Measurements from ENCODE around the gene GHR.

GHR gene

DNA sequence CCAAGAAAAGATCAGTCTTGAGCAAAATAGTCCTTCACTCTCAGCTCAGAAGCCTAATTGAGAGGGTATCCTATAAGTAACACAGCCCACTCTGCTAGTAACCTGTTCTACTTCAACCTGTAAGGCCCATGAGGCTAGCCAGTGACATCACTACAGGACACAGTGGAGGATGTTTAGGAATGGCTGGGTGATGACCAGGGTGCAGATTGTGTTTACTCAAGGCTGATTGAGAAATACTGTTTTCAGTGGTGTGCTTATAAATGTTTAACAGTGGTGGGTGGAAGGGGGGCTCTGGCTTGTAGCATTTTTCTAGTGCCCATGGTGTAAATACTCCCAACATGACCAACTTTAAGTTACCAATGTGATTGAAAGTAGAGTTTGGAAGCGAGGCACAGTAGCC lies 173.6 kb downstream of the GHR start:
- Histone ChIP-seq H3K4me3 (replicated peaks; ENCODE audit: insufficient read depth, low read length) (no peak overlapping the region), H3K27me3 (ENCODE audit: insufficient read depth, poor library complexity, severe bottlenecking) (no peaks in the 10 kb centered on the region), H3K27ac (replicated peaks) (no peak overlapping the region)
- no peak for TF ChIP-seq CTCF (IDR thresholded peaks at IDR 0.05; ENCODE audit: insufficient read depth, low read length)
- no peak for TF ChIP-seq GABPA (IDR thresholded peaks at IDR 0.05; ENCODE audit: low read depth)
- TF ChIP-seq SPI1 (IDR thresholded peaks at IDR 0.05; ENCODE audit: borderline replicate concordance, low read depth) = no peak
- no peak for TF ChIP-seq POLR2AphosphoS5 (IDR thresholded peaks at IDR 0.05; ENCODE audit: low read depth)
- TF ChIP-seq, protein P1, sequence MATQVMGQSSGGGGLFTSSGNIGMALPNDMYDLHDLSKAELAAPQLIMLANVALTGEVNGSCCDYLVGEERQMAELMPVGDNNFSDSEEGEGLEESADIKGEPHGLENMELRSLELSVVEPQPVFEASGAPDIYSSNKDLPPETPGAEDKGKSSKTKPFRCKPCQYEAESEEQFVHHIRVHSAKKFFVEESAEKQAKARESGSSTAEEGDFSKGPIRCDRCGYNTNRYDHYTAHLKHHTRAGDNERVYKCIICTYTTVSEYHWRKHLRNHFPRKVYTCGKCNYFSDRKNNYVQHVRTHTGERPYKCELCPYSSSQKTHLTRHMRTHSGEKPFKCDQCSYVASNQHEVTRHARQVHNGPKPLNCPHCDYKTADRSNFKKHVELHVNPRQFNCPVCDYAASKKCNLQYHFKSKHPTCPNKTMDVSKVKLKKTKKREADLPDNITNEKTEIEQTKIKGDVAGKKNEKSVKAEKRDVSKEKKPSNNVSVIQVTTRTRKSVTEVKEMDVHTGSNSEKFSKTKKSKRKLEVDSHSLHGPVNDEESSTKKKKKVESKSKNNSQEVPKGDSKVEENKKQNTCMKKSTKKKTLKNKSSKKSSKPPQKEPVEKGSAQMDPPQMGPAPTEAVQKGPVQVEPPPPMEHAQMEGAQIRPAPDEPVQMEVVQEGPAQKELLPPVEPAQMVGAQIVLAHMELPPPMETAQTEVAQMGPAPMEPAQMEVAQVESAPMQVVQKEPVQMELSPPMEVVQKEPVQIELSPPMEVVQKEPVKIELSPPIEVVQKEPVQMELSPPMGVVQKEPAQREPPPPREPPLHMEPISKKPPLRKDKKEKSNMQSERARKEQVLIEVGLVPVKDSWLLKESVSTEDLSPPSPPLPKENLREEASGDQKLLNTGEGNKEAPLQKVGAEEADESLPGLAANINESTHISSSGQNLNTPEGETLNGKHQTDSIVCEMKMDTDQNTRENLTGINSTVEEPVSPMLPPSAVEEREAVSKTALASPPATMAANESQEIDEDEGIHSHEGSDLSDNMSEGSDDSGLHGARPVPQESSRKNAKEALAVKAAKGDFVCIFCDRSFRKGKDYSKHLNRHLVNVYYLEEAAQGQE (IDR thresholded peaks at IDR 0.05; ENCODE audit: insufficient replicate concordance, low read depth) = no peak
- DNase-seq (ENCODE audit: low read depth in 1 of 2, low spot score in 1 of 2) = no peak

DNA sequence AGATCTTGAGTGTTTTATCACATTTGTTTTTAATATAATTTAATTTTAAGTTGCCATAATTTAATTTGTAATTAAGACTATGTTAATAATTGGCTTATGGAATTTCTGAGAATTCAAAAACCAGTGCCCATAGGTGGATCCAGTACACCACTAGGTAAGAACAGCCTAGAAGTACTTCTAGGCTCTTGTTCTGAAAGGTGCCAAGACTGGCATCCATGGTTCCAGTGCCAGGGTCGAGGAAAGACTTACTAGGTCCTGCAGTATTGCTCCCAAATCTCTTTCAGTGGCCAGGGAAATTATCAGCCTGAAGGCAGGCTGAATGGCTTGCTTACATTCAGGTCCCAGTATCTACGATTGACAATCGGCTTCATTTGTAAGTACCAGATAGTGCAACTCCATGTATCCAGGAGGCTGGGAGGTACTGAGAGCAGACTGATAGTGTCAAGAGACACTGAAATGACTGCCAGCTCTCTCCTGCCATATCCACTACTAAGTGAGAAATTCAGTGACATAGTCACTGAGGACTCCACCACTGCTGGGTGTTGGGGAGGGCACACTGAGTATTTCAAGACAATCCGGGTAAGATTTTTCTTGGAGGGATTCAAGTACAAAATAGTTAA lies 174.2 kb downstream of the GHR start:
- DNase-seq (ENCODE audit: low read depth in 1 of 2, low spot score in 1 of 2) = no peak
- Histone ChIP-seq H3K27ac (replicated peaks) (no peak overlapping the region), H3K4me3 (replicated peaks; ENCODE audit: insufficient read depth, low read length) (no peak overlapping the region), H3K27me3 (ENCODE audit: insufficient read depth, poor library complexity, severe bottlenecking) (no peaks in the 10 kb centered on the region)
- no peak for TF ChIP-seq SPI1 (IDR thresholded peaks at IDR 0.05; ENCODE audit: borderline replicate concordance, low read depth)
- no peak for TF ChIP-seq POLR2AphosphoS5 (IDR thresholded peaks at IDR 0.05; ENCODE audit: low read depth)
- TF ChIP-seq GABPA (IDR thresholded peaks at IDR 0.05; ENCODE audit: low read depth) = no peak
- TF ChIP-seq CTCF (IDR thresholded peaks at IDR 0.05; ENCODE audit: insufficient read depth, low read length) = no peak
- TF ChIP-seq, protein P1 (IDR thresholded peaks at IDR 0.05; ENCODE audit: insufficient replicate concordance, low read depth) = no peak

DNA sequence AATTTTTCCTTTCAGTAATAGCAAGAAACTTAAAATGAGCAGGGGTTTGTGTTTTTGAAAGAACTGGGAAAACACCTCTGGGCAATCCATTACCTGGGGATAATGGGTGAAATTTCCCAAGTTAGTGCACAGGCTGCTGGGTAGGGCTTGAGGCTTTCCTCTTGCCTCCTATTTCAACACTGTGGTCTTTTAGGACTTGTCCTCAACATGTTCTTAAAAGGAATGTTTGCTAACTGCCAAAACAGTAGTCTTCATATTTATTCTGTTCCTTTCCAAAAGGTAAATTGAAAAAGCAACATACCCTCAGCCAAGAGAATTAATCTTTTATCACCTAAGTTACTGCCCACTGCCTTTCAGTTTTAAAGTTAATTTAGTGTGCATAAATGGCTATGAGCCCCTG lies 175.1 kb downstream of the GHR start:
- Histone ChIP-seq H3K27me3 (ENCODE audit: insufficient read depth, poor library complexity, severe bottlenecking) (no peaks in the 10 kb centered on the region), H3K4me3 (replicated peaks; ENCODE audit: insufficient read depth, low read length) (no peak overlapping the region), H3K27ac (replicated peaks) (no peak overlapping the region)
- TF ChIP-seq GABPA (IDR thresholded peaks at IDR 0.05; ENCODE audit: low read depth) (no peak), POLR2AphosphoS5 (IDR thresholded peaks at IDR 0.05; ENCODE audit: low read depth) (no peak), CTCF (IDR thresholded peaks at IDR 0.05; ENCODE audit: insufficient read depth, low read length) (no peak), SPI1 (IDR thresholded peaks at IDR 0.05; ENCODE audit: borderline replicate concordance, low read depth) (no peak)
- TF ChIP-seq, protein P1 (IDR thresholded peaks at IDR 0.05; ENCODE audit: insufficient replicate concordance, low read depth) = no peak
- DNase-seq (ENCODE audit: low read depth in 1 of 2, low spot score in 1 of 2) = no peak

Data from HL-60 (cell line).